ENCODE results near the gene TMEM269. TPM values are rescaled to one million over a fixed set of nuclear protein-coding genes. Genes with fewer than 3 reads are reported as not detected.

The TMEM269 gene
- not detected for total RNA-seq

DNA sequence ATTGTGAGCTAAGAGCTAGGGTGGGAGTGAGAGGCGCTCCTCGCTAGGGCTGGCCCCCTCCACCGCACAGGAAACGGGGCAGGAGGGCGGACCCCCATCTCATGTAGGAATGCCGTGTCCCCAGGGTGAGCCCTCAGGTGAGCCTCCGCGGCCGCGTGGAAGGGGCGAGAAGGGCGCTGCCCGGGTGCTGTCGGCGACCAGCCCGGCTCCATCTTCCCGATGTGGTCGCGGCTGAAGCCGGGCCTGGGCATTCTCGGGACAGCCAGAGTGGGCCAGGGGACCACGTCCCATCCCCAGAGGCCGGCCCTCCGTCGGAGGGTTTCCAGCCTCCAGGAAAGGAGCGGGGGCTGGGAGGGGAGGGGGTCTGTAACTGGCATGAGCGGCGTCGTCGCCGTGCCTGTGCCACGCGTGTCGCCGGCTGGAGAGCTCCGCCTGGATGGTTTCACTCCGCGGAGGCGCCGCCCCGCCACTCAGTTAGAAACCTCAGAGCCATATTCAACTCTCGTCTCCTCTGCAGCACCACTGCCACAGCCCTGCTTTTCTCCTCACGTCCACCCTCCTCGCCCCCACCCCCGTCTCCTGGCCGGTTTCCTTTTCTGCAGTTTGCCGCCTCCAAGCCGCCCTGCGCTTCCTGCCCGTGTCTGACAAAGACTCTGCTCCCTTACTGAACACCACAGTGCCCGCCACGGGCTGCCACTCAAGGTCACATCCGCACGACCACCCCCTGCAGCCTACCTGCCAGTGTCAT lies at the start of gene TMEM269:
TMEM269 (plus strand) TSS at position 46 of the 748 bp plus-strand sequence. CDS start 4,903 bp downstream, outside the sequence.
- H3K27me3 ChIP-seq, result no peaks in the 10 kb centered on the region
- peak within 1 kb of the TSS; percentile 17 to 53 for H3K4me3 ChIP-seq
- TF ChIP-seq, protein P1, sequence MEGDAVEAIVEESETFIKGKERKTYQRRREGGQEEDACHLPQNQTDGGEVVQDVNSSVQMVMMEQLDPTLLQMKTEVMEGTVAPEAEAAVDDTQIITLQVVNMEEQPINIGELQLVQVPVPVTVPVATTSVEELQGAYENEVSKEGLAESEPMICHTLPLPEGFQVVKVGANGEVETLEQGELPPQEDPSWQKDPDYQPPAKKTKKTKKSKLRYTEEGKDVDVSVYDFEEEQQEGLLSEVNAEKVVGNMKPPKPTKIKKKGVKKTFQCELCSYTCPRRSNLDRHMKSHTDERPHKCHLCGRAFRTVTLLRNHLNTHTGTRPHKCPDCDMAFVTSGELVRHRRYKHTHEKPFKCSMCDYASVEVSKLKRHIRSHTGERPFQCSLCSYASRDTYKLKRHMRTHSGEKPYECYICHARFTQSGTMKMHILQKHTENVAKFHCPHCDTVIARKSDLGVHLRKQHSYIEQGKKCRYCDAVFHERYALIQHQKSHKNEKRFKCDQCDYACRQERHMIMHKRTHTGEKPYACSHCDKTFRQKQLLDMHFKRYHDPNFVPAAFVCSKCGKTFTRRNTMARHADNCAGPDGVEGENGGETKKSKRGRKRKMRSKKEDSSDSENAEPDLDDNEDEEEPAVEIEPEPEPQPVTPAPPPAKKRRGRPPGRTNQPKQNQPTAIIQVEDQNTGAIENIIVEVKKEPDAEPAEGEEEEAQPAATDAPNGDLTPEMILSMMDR (IDR thresholded peaks at IDR 0.05), result no peak
- DNase-seq (ENCODE audit: low spot score), result no peak
- peaks cover 0 to 8% of the 10 kb centered on the region in 2 donors for H3K4me1 ChIP-seq
- no peaks in the 10 kb centered on the region for H3K36me3 ChIP-seq
- no peak within 1 kb of the TSS for H3K27ac ChIP-seq
- no peaks in the 10 kb centered on the region for H3K9me3 ChIP-seq

DNA sequence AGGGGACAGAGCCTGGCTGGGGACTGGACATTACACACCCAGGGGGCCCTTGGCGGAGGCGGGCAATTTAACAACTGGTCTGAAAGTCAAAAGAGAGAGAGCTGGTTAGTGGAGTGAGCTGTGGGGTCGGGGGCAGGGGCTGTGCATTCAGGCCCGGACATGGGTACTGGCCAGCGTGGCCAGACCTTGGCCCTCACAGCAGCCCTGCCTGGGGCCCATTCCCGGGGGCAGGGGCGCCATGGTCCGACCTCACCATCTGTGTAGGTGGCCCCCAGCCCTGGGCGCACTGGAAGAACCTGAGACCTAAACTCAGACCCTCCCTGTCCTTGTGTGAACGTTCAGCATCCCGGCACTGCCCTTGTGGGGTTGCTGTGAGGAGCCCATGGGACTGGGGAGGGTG lies 49.7 kb upstream of the TMEM269 start:
- TF ChIP-seq, protein P1 (IDR thresholded peaks at IDR 0.05), result no peak
- Histone ChIP-seq H3K36me3 (no peaks in the 10 kb centered on the region), H3K4me1 (no peaks in the 10 kb centered on the region), H3K27ac (no peak overlapping the region), H3K9me3 (no peaks in the 10 kb centered on the region), H3K27me3 (no peaks in the 10 kb centered on the region), H3K4me3 (no peak overlapping the region)
- DNase-seq (ENCODE audit: low spot score), result no peak

DNA sequence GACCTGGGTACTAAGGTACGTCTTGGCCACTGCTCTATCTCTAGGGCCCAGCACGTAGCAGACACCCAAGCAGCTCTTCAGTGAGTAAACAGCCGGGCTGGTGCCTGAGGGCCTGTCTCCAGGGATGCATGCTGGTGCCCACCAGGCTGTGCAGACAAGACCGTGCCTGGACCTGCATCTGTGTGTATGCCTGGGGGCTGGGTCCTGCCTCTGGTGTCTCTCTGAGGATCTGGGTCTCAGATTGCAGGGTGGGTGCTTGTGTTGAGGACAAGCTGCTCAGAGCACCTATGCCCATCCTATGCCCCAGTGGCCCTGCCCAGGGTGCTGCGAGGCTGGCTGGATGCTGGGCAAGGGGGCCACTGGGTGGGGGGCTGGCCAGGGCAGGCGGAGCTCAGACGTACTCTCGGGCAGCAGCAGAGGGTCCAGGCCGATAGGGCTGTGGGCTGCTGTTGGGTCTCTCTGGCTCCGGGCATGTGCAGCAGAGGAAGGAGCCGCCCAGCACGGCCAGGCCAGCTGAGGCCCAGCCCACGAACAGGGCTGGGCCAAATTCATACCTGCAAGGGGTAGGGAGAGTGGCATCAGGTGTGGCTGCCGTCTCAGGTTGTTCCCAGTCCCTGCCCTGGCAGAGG lies 49.2 kb upstream of the TMEM269 start:
- Histone ChIP-seq H3K4me3 (no peak overlapping the region), H3K36me3 (no peaks in the 10 kb centered on the region), H3K4me1 (no peaks in the 10 kb centered on the region), H3K27ac (no peak overlapping the region), H3K27me3 (no peaks in the 10 kb centered on the region), H3K9me3 (no peaks in the 10 kb centered on the region)
- TF ChIP-seq, protein P1 (IDR thresholded peaks at IDR 0.05), result no peak
- no peak for DNase-seq (ENCODE audit: low spot score)

GRCh38 chr1:42736152-42736551 lies 48.6 kb upstream of the TMEM269 start:
- no peak overlapping the region for H3K27ac ChIP-seq
- no peak overlapping the region for H3K4me3 ChIP-seq
- no peaks in the 10 kb centered on the region for H3K9me3 ChIP-seq
- no peaks in the 10 kb centered on the region for H3K4me1 ChIP-seq
- DNase-seq (ENCODE audit: low spot score), result no peak
- H3K27me3 ChIP-seq, result no peaks in the 10 kb centered on the region
- TF ChIP-seq, protein P1 (IDR thresholded peaks at IDR 0.05), result no peak
- H3K36me3 ChIP-seq, result no peaks in the 10 kb centered on the region

- Histone ChIP-seq H3K4me3 (no peak overlapping the region), H3K36me3 (no peaks in the 10 kb centered on the region), H3K27me3 (no peaks in the 10 kb centered on the region), H3K4me1 (no peaks in the 10 kb centered on the region), H3K9me3 (no peaks in the 10 kb centered on the region), H3K27ac (no peak overlapping the region)
- TF ChIP-seq, protein P1 (IDR thresholded peaks at IDR 0.05), result no peak
- no peak for DNase-seq (ENCODE audit: low spot score)
Measured at GRCh38 chr1:42736571-42737200, 48.1 kb upstream of the TMEM269 start.
